HUES64 (cell line): ENCODE results near the gene CSF2.

Experiments
- H3K27ac ChIP-seq: 2 replicates; pipeline ENCODE4 v1.7.0; 2013; ENCODE audit warnings: low read depth, low read length, inconsistent platforms
- H3K27me3 ChIP-seq: 2 replicates; pipeline ENCODE4 v1.6.1; 2013; ENCODE audit warnings: mild to moderate bottlenecking, low read length; ENCODE audit not compliant: insufficient read depth
- H3K36me3 ChIP-seq: 2 replicates; pipeline ENCODE4 v1.6.1; 2013; ENCODE audit warnings: mild to moderate bottlenecking, low read length; ENCODE audit not compliant: insufficient read depth
- H3K4me1 ChIP-seq: 2 replicates; pipeline ENCODE4 v1.6.1; 2013; ENCODE audit warnings: mild to moderate bottlenecking, low read length, moderate library complexity; ENCODE audit not compliant: insufficient read depth
- H3K4me3 ChIP-seq: 2 replicates; pipeline ENCODE4 v1.5.1; 2013; ENCODE audit warnings: mild to moderate bottlenecking, low read length, moderate library complexity
- H3K9ac ChIP-seq: 2 replicates; pipeline ENCODE4 v1.6.1; 2013; ENCODE audit warnings: mild to moderate bottlenecking, low read depth, low read length
- H3K9me3 ChIP-seq: 2 replicates; pipeline ENCODE4 v1.6.1; 2013; ENCODE audit warnings: low read depth, low read length; ENCODE audit not compliant: insufficient read depth
- WGBS: fragments of 150-250, 120-280 bp; methylation state at CpG from one replicate; pipeline ENCODE4 v1.1.7; 2013; ENCODE audit warnings: missing lambda C conversion rate; 5-methylcytosine and 5-hydroxymethylcytosine counted together

The CSF2 gene

DNA sequence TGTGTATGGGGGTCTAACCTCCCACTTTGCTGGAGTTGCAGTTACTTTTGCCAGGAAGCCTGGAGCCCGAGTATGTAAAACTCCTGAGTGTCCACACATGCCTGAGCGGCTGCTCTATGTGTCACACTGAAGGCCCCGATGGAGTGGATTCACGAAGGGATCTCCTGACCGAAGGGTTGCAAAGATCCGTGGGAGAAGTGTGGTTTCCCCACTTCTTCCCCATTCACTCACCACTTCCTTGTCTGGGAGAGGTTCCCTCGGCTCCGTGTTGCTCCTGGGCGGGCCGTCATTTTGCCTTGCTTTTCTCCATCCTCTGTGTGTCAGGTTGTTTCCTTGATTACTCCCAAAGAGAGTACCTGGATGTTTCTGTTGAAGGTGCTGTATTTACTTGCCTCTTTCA, 29.4 kb upstream of the CSF2 start:
- Histone ChIP-seq H3K27me3 (no peaks in the 10 kb centered on the region), H3K4me3 (no peak overlapping the region), H3K27ac (no peak overlapping the region), H3K36me3 (no peaks in the 10 kb centered on the region), H3K9ac (no peak overlapping the region), H3K9me3 (no peaks in the 10 kb centered on the region), H3K4me1 (peaks cover 11% of the 10 kb centered on the region)
- 94% methylated on average over 10 of the region's 10 CpGs for WGBS

GRCh38 chr5:132046880-132047299, 26.7 kb upstream of the CSF2 start:
- no peak overlapping the region for H3K9ac ChIP-seq
- no peak overlapping the region for H3K27ac ChIP-seq
- H3K9me3 ChIP-seq: no peaks in the 10 kb centered on the region
- H3K36me3 ChIP-seq: no peaks in the 10 kb centered on the region
- peaks cover 11% of the 10 kb centered on the region for H3K4me1 ChIP-seq
- no peaks in the 10 kb centered on the region for H3K27me3 ChIP-seq
- 78% methylated on average over 7 of the region's 7 CpGs for WGBS
- H3K4me3 ChIP-seq: no peak overlapping the region

- H3K36me3 ChIP-seq: no peaks in the 10 kb centered on the region
- H3K9ac ChIP-seq: no peak overlapping the region
- H3K4me3 ChIP-seq: no peak overlapping the region
- H3K27ac ChIP-seq: no peak overlapping the region
- 88% methylated on average over 4 of the region's 4 CpGs for WGBS
- peaks cover 11% of the 10 kb centered on the region for H3K4me1 ChIP-seq
- H3K27me3 ChIP-seq: no peaks in the 10 kb centered on the region
- H3K9me3 ChIP-seq: no peaks in the 10 kb centered on the region
Observed at GRCh38 chr5:132049093-132049492, 24.5 kb upstream of the CSF2 start.

GRCh38 chr5:132049559-132049958, 24.0 kb upstream of the CSF2 start:
- peaks cover 11% of the 10 kb centered on the region for H3K4me1 ChIP-seq
- no peak overlapping the region for H3K4me3 ChIP-seq
- H3K27me3 ChIP-seq: no peaks in the 10 kb centered on the region
- H3K27ac ChIP-seq: no peak overlapping the region
- H3K9ac ChIP-seq: no peak overlapping the region
- H3K36me3 ChIP-seq: no peaks in the 10 kb centered on the region
- WGBS: 93% methylated on average over 12 of the region's 12 CpGs
- no peaks in the 10 kb centered on the region for H3K9me3 ChIP-seq

DNA sequence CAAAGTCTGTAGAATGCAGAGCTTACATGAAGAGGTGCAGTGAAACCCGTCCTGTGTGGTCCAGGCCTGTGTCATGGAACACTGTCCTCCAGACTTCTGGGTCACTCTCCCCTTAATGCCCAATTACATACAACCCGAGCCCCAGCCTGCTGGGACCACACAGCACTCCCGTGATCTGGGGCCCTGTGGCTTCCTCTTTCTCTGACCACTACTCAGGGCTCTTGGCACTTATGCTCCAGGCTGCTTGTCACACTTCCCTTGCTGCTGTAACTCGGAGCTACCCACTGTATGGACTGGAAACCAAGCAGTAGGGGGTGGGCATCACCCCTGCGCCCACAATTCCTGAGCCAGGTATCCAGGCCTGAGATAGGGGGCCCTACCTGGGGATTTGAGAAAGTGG, 23.5 kb upstream of the CSF2 start:
- H3K9ac ChIP-seq: no peak overlapping the region
- no peak overlapping the region for H3K27ac ChIP-seq
- H3K4me1 ChIP-seq: peaks cover 11% of the 10 kb centered on the region
- 91% methylated on average over 5 of the region's 5 CpGs for WGBS
- H3K9me3 ChIP-seq: no peaks in the 10 kb centered on the region
- H3K4me3 ChIP-seq: no peak overlapping the region
- H3K36me3 ChIP-seq: no peaks in the 10 kb centered on the region
- H3K27me3 ChIP-seq: no peaks in the 10 kb centered on the region

GRCh38 chr5:132050661-132051552, 22.7 kb upstream of the CSF2 start:
- peaks cover 8% of the 10 kb centered on the region for H3K4me1 ChIP-seq
- H3K27ac ChIP-seq: no peak overlapping the region
- no peak overlapping the region for H3K9ac ChIP-seq
- H3K9me3 ChIP-seq: no peaks in the 10 kb centered on the region
- no peaks in the 10 kb centered on the region for H3K27me3 ChIP-seq
- H3K4me3 ChIP-seq: no peak overlapping the region
- 95% methylated on average over 9 of the region's 9 CpGs for WGBS
- H3K36me3 ChIP-seq: no peaks in the 10 kb centered on the region

DNA sequence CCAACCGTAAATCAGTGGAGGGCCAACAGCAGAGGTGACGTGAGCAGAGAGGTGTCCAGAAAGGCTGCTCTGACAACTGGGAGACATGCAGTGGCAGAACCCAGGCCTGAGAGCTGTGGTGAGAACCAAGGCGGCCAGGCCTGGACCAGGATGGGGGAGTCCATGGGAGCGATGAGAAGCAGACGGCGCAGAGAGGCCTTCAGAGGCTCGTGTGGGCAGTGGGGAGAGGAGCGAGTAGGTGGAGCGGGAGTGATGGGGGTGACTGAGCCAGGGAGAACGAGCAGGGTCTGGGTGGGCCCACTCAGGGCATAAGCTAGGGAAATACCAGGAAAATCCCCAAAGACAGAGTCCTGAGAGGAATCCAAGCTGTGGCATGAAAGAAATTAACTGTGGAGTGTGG, 21.1 kb upstream of the CSF2 start:
- H3K4me1 ChIP-seq: no peaks in the 10 kb centered on the region
- 88% methylated on average over 10 of the region's 10 CpGs for WGBS
- no peak overlapping the region for H3K4me3 ChIP-seq
- H3K36me3 ChIP-seq: no peaks in the 10 kb centered on the region
- H3K27me3 ChIP-seq: no peaks in the 10 kb centered on the region
- no peaks in the 10 kb centered on the region for H3K9me3 ChIP-seq
- H3K27ac ChIP-seq: no peak overlapping the region
- H3K9ac ChIP-seq: no peak overlapping the region

- no peaks in the 10 kb centered on the region for H3K9me3 ChIP-seq
- H3K9ac ChIP-seq: no peak overlapping the region
- H3K27me3 ChIP-seq: no peaks in the 10 kb centered on the region
- H3K4me1 ChIP-seq: no peaks in the 10 kb centered on the region
- 96% methylated on average over 3 of the region's 4 CpGs for WGBS
- H3K4me3 ChIP-seq: no peak overlapping the region
- H3K27ac ChIP-seq: no peak overlapping the region
- H3K36me3 ChIP-seq: no peaks in the 10 kb centered on the region
Observed at GRCh38 chr5:132053483-132053882, 20.1 kb upstream of the CSF2 start.

- Histone ChIP-seq H3K36me3 (no peaks in the 10 kb centered on the region), H3K9me3 (no peaks in the 10 kb centered on the region), H3K4me1 (no peaks in the 10 kb centered on the region), H3K9ac (no peak overlapping the region), H3K27me3 (no peaks in the 10 kb centered on the region), H3K4me3 (no peak overlapping the region), H3K27ac (no peak overlapping the region)
- WGBS: 94% methylated on average over 10 of the region's 10 CpGs
Observed at GRCh38 chr5:132054031-132054696, 19.4 kb upstream of the CSF2 start.

- Histone ChIP-seq H3K9ac (no peak overlapping the region), H3K36me3 (no peaks in the 10 kb centered on the region), H3K27me3 (no peaks in the 10 kb centered on the region), H3K4me3 (no peak overlapping the region), H3K4me1 (no peaks in the 10 kb centered on the region), H3K9me3 (no peaks in the 10 kb centered on the region), H3K27ac (no peak overlapping the region)
- WGBS: 93% methylated on average over 8 of the region's 9 CpGs
Observed at GRCh38 chr5:132054697-132055440, 18.7 kb upstream of the CSF2 start.

- H3K4me1 ChIP-seq: no peaks in the 10 kb centered on the region
- H3K9ac ChIP-seq: no peak overlapping the region
- no peaks in the 10 kb centered on the region for H3K36me3 ChIP-seq
- no peak overlapping the region for H3K4me3 ChIP-seq
- 88% methylated on average over 1 of the region's 1 CpG for WGBS
- no peak overlapping the region for H3K27ac ChIP-seq
- H3K9me3 ChIP-seq: no peaks in the 10 kb centered on the region
- H3K27me3 ChIP-seq: no peaks in the 10 kb centered on the region
Observed at GRCh38 chr5:132055441-132055807, 18.2 kb upstream of the CSF2 start.
